Smooth muscle cell (in vitro differentiated cells): ENCODE data around the gene USE1. TPM values are rescaled to one million over a fixed set of nuclear protein-coding genes. Genes with fewer than 3 reads are reported as not detected.

Experiments used
- DNase-seq: peaks from one replicate; lab custom pipeline; 2025; ENCODE audit not compliant: unreplicated experiment; lab: John Stamatoyannopoulos, UW
- H2AFZ ChIP-seq: fragments of 200-600 bp; sonication (generic); 2 replicates; pipeline ENCODE4 v1.6.0; 2016; ENCODE audit warnings: antibody characterized with exemption, low read depth, mild to moderate bottlenecking
- H3F3A ChIP-seq: fragments of 200-600 bp; sonication (generic); 2 replicates; pipeline ENCODE4 v1.6.0; 2017; ENCODE audit warnings: antibody characterized with exemption, low read depth
- H3K27ac ChIP-seq: fragments of 200-600 bp; sonication (generic); 2 replicates; pipeline ENCODE4 v1.5.1; 2016; ENCODE audit warnings: low read depth, mild to moderate bottlenecking
- H3K27me3 ChIP-seq: fragments of 200-600 bp; sonication (generic); 2 replicates; pipeline ENCODE4 v1.6.1; 2016; ENCODE audit warnings: low read depth, mild to moderate bottlenecking
- H3K36me3 ChIP-seq: fragments of 200-600 bp; sonication (generic); 2 replicates; pipeline ENCODE4 v1.5.1; 2016; ENCODE audit warnings: low read depth
- H3K4me1 ChIP-seq: fragments of 200-600 bp; sonication (generic); 2 replicates; pipeline ENCODE4 v1.5.1; 2016; ENCODE audit warnings: low read depth
- H3K4me2 ChIP-seq: fragments of 200-600 bp; sonication (generic); 2 replicates; pipeline ENCODE4 v1.6.0; 2016; ENCODE audit warnings: mild to moderate bottlenecking
- H3K4me3 ChIP-seq: fragments of 200-600 bp; sonication (generic); 2 replicates; pipeline ENCODE4 v1.5.1; 2016; ENCODE audit warnings: mild to moderate bottlenecking
- H3K79me2 ChIP-seq: fragments of 200-600 bp; sonication (generic); 2 replicates; pipeline ENCODE4 v1.6.0; 2016; ENCODE audit warnings: low read depth, mild to moderate bottlenecking
- H3K9ac ChIP-seq: fragments of 200-600 bp; sonication (generic); 2 replicates; pipeline ENCODE4 v1.6.0; 2016; ENCODE audit warnings: low read depth
- H3K9me3 ChIP-seq: fragments of 200-600 bp; sonication (generic); replicated peaks from 2 replicates; pipeline ENCODE4 v1.5.1; 2016; ENCODE audit warnings: low read depth
- H4K20me1 ChIP-seq: fragments of 200-600 bp; sonication (generic); 2 replicates; pipeline ENCODE4 v1.6.0; 2016; ENCODE audit warnings: low read depth
- CTCF ChIP-seq: fragments of 200-600 bp; sonication (generic); IDR thresholded peaks from 2 replicates; pipeline ENCODE4 v1.5.1; 2017; ENCODE audit warnings: borderline replicate concordance, mild to moderate bottlenecking, antibody characterized with exemption; ENCODE audit not compliant: insufficient read depth, poor library complexity, severe bottlenecking
- WGBS: methylation state at CpG from one replicate; pipeline ENCODE4 v1.1.7; 2016; ENCODE audit warnings: low lambda C conversion rate; 5-methylcytosine and 5-hydroxymethylcytosine counted together
- polyA plus RNA-seq: library from polyadenylated mRNA; unstranded; fragments of >200 nt; fragmentation: Nextera tagmentation; extraction: Ambion mirVana; gene quantifications from 2 replicates; pipeline ENCODE4 v1.2.1, GENCODE V29; 2016
- total RNA-seq: library from RNA; depleted of rRNA; stranded (reverse); fragments of >200 nt; gene quantifications from 2 replicates; pipeline ENCODE4 v1.2.3, GENCODE V29; 2014

USE1 gene
- total and polyA plus RNA-seq, 2 experiments from 2014 or later = 16.4 to 28.8 TPM

GRCh38 chr19:17194608-17195007 is 20.5 kb upstream of the USE1 start:
- Histone ChIP-seq H3K9me3 (no peaks in the 10 kb centered on the region), H3K9ac (no peak overlapping the region), H4K20me1 (no peaks in the 10 kb centered on the region), H3K4me3 (no peak overlapping the region), H3F3A (no peaks in the 10 kb centered on the region), H3K4me2 (no peak overlapping the region), H3K4me1 (no peaks in the 10 kb centered on the region), H3K27me3 (no peaks in the 10 kb centered on the region), H2AFZ (no peak overlapping the region), H3K27ac (no peak overlapping the region), H3K36me3 (peaks cover 19% of the 10 kb centered on the region), H3K79me2 (no peaks in the 10 kb centered on the region)
- no peak for TF ChIP-seq CTCF
- DNase-seq = no peak
- 97% methylated on average over 16 of the region's 16 CpGs for WGBS

GRCh38 chr19:17195106-17195505 is 20.1 kb upstream of the USE1 start:
- H3K4me3 ChIP-seq = no peak overlapping the region
- no peaks in the 10 kb centered on the region for H3F3A ChIP-seq
- H3K36me3 ChIP-seq = peaks cover 19% of the 10 kb centered on the region
- H2AFZ ChIP-seq = no peak overlapping the region
- no peaks in the 10 kb centered on the region for H3K9me3 ChIP-seq
- no peak for DNase-seq
- no peaks in the 10 kb centered on the region for H4K20me1 ChIP-seq
- no peaks in the 10 kb centered on the region for H3K79me2 ChIP-seq
- H3K4me1 ChIP-seq = no peaks in the 10 kb centered on the region
- WGBS = 99% methylated on average over 21 of the region's 23 CpGs
- H3K4me2 ChIP-seq = no peak overlapping the region
- no peak overlapping the region for H3K9ac ChIP-seq
- H3K27me3 ChIP-seq = no peaks in the 10 kb centered on the region
- TF ChIP-seq CTCF = no peak
- H3K27ac ChIP-seq = no peak overlapping the region

- Histone ChIP-seq H3K27ac (no peak overlapping the region), H3F3A (no peaks in the 10 kb centered on the region), H3K4me1 (no peaks in the 10 kb centered on the region), H3K36me3 (peaks cover 16% of the 10 kb centered on the region), H3K9me3 (no peaks in the 10 kb centered on the region), H3K79me2 (no peaks in the 10 kb centered on the region), H3K27me3 (no peaks in the 10 kb centered on the region), H3K4me2 (no peak overlapping the region), H3K9ac (no peak overlapping the region), H4K20me1 (no peaks in the 10 kb centered on the region), H3K4me3 (no peak overlapping the region), H2AFZ (no peak overlapping the region)
- no peak for TF ChIP-seq CTCF
- 99% methylated on average over 7 of the region's 7 CpGs for WGBS
- DNase-seq = no peak
Observed at GRCh38 chr19:17196610-17197009, 18.5 kb upstream of the USE1 start.

- Histone ChIP-seq H3F3A (no peaks in the 10 kb centered on the region), H3K4me3 (no peak overlapping the region), H3K27ac (no peak overlapping the region), H3K9me3 (no peaks in the 10 kb centered on the region), H3K9ac (no peak overlapping the region), H3K27me3 (no peaks in the 10 kb centered on the region), H2AFZ (no peak overlapping the region), H3K4me1 (no peaks in the 10 kb centered on the region), H3K4me2 (no peak overlapping the region), H4K20me1 (no peaks in the 10 kb centered on the region), H3K36me3 (peaks cover 16% of the 10 kb centered on the region), H3K79me2 (no peaks in the 10 kb centered on the region)
- WGBS = 95% methylated on average over 16 of the region's 16 CpGs
- TF ChIP-seq CTCF = no peak
- DNase-seq = no peak
Observed at GRCh38 chr19:17197666-17198065, 17.5 kb upstream of the USE1 start.
